Hepatocyte (in vitro differentiated cells): Measurements from ENCODE around the gene ATP1B4. TPM values are rescaled to one million over a fixed set of nuclear protein-coding genes. Genes with fewer than 3 reads are reported as not detected.

Experiments used
- DNase-seq: peaks from one replicate; pipeline ENCODE4 v3.0.0-alpha.2; 2016; ENCODE audit warnings: low spot score
- H2AFZ ChIP-seq: fragments of 200-600 bp; sonication (generic); 2 replicates; pipeline ENCODE4 v1.6.0; 2016; ENCODE audit warnings: antibody characterized with exemption, mild to moderate bottlenecking
- H3K27ac ChIP-seq: fragments of 200-600 bp; sonication (generic); 2 replicates; pipeline ENCODE4 v1.5.1; 2016; ENCODE audit warnings: mild to moderate bottlenecking
- H3K27me3 ChIP-seq: fragments of 200-600 bp; sonication (generic); 2 replicates; pipeline ENCODE4 v1.6.1; 2016
- H3K36me3 ChIP-seq: fragments of 200-600 bp; sonication (generic); replicated peaks from 2 replicates; pipeline ENCODE4 v1.5.1; 2016; ENCODE audit warnings: low read depth; ENCODE audit not compliant: insufficient read depth
- H3K4me1 ChIP-seq: fragments of 200-600 bp; sonication (generic); 2 replicates; pipeline ENCODE4 v1.5.1; 2016; ENCODE audit warnings: mild to moderate bottlenecking, moderate library complexity; ENCODE audit not compliant: insufficient read depth
- H3K4me2 ChIP-seq: fragments of 200-600 bp; sonication (generic); 2 replicates; pipeline ENCODE4 v1.6.0; 2016
- H3K4me3 ChIP-seq: fragments of 200-600 bp; sonication (generic); 2 replicates; pipeline ENCODE4 v1.5.1; 2016; ENCODE audit warnings: mild to moderate bottlenecking
- H3K79me2 ChIP-seq: fragments of 200-600 bp; sonication (generic); 2 replicates; pipeline ENCODE4 v1.6.0; 2017; ENCODE audit warnings: mild to moderate bottlenecking
- H3K9me2 ChIP-seq: fragments of 200-600 bp; sonication (generic); replicated peaks from 2 replicates; pipeline ENCODE4 v1.6.0; 2017; ENCODE audit warnings: mild to moderate bottlenecking; ENCODE audit not compliant: insufficient read depth
- H3K9me3 ChIP-seq: fragments of 200-600 bp; sonication (generic); 2 replicates; pipeline ENCODE4 v1.5.1; 2016; ENCODE audit warnings: low read depth, mild to moderate bottlenecking
- H4K20me1 ChIP-seq: fragments of 200-600 bp; sonication (generic); 2 replicates; pipeline ENCODE4 v1.6.0; 2016; ENCODE audit warnings: mild to moderate bottlenecking; ENCODE audit not compliant: insufficient read depth, poor library complexity, severe bottlenecking
- CTCF ChIP-seq: fragments of 200-600 bp; sonication (generic); IDR thresholded peaks from 2 replicates; pipeline ENCODE4 v1.5.1; 2016; ENCODE audit warnings: antibody characterized with exemption, mild to moderate bottlenecking; ENCODE audit not compliant: poor library complexity
- EZH2 ChIP-seq: fragments of 200-600 bp; sonication (generic); IDR thresholded peaks from 2 replicates; pipeline ENCODE4 v1.6.1; 2016; ENCODE audit warnings: antibody characterized with exemption, mild to moderate bottlenecking, borderline replicate concordance
- EZH2phosphoT487 ChIP-seq: fragments of 200-600 bp; sonication (generic); IDR thresholded peaks from one replicate; pipeline ENCODE4 v1.6.1; 2018; ENCODE audit warnings: antibody characterized with exemption, mild to moderate bottlenecking, low read depth, moderate library complexity; ENCODE audit not compliant: unreplicated experiment, severe bottlenecking
- WGBS: methylation state at CpG from one replicate; pipeline ENCODE4 v1.1.6; 2016; ENCODE audit warnings: low lambda C conversion rate; ENCODE audit errors: missing lambda C conversion rate; 5-methylcytosine and 5-hydroxymethylcytosine counted together
- polyA plus RNA-seq: library from polyadenylated mRNA; unstranded; fragments of >200 nt; fragmentation: Nextera tagmentation; extraction: Ambion mirVana; gene quantifications from 2 replicates; pipeline ENCODE4 v1.2.1, GENCODE V29; 2016
- total RNA-seq: library from RNA; depleted of rRNA; stranded (reverse); fragments of >200 nt; gene quantifications from 2 replicates; pipeline ENCODE4 v1.2.3, GENCODE V29; 2014

The ATP1B4 gene
- total and polyA plus RNA-seq, 2 experiments from 2014 or later, result not detected

- Histone ChIP-seq H3K4me1 (no peaks in the 10 kb centered on the region), H3K4me3 (no peak overlapping the region), H3K4me2 (no peak overlapping the region), H3K27me3 (no peaks in the 10 kb centered on the region), H3K79me2 (no peaks in the 10 kb centered on the region), H4K20me1 (no peaks in the 10 kb centered on the region), H2AFZ (no peak overlapping the region), H3K36me3 (no peaks in the 10 kb centered on the region), H3K9me3 (no peaks in the 10 kb centered on the region), H3K9me2 (no peaks in the 10 kb centered on the region), H3K27ac (no peak overlapping the region)
- no peak for TF ChIP-seq EZH2
- TF ChIP-seq EZH2phosphoT487, result no peak
- TF ChIP-seq CTCF, result no peak
- DNase-seq, result no peak
Observed at GRCh38 chrX:120401301-120401700, 39.4 kb downstream of the ATP1B4 start.

- TF ChIP-seq EZH2phosphoT487 (no peak), CTCF (no peak), EZH2 (no peak)
Observed at GRCh38 chrX:120402369-120402768, 40.5 kb downstream of the ATP1B4 start.

GRCh38 chrX:120406638-120407037 is 44.7 kb downstream of the ATP1B4 start:
- no peak for DNase-seq
- Histone ChIP-seq H3K9me3 (no peaks in the 10 kb centered on the region), H3K4me2 (no peak overlapping the region), H4K20me1 (no peaks in the 10 kb centered on the region), H3K9me2 (no peaks in the 10 kb centered on the region), H3K36me3 (no peaks in the 10 kb centered on the region), H3K4me3 (no peak overlapping the region), H2AFZ (no peak overlapping the region), H3K27ac (no peak overlapping the region), H3K79me2 (no peaks in the 10 kb centered on the region), H3K4me1 (no peaks in the 10 kb centered on the region), H3K27me3 (no peaks in the 10 kb centered on the region)
- WGBS, result 81% methylated on average over 5 of the region's 5 CpGs
- TF ChIP-seq EZH2, result no peak
- TF ChIP-seq CTCF, result no peak
- TF ChIP-seq EZH2phosphoT487, result no peak

More at GRCh38 chrX:120402369-120402768, 40.5 kb downstream of the ATP1B4 start:
- Histone ChIP-seq H3K27ac (no peak overlapping the region), H3K9me3 (no peaks in the 10 kb centered on the region), H3K9me2 (no peaks in the 10 kb centered on the region), H3K4me1 (no peaks in the 10 kb centered on the region), H3K4me2 (no peak overlapping the region), H4K20me1 (no peaks in the 10 kb centered on the region), H3K4me3 (no peak overlapping the region), H3K27me3 (no peaks in the 10 kb centered on the region), H3K79me2 (no peaks in the 10 kb centered on the region), H3K36me3 (no peaks in the 10 kb centered on the region), H2AFZ (no peak overlapping the region)
- DNase-seq, result no peak
- 75% methylated on average over 2 of the region's 2 CpGs for WGBS

- Histone ChIP-seq H3K36me3 (no peaks in the 10 kb centered on the region), H3K4me2 (no peak overlapping the region), H3K4me3 (no peak overlapping the region), H3K79me2 (no peaks in the 10 kb centered on the region), H3K27ac (no peak overlapping the region), H3K4me1 (no peaks in the 10 kb centered on the region), H3K9me3 (no peaks in the 10 kb centered on the region), H4K20me1 (no peaks in the 10 kb centered on the region), H3K27me3 (no peaks in the 10 kb centered on the region), H2AFZ (no peak overlapping the region), H3K9me2 (no peaks in the 10 kb centered on the region)
- DNase-seq, result no peak
- WGBS, result 82% methylated on average over 1 of the region's 1 CpG
- TF ChIP-seq CTCF (no peak), EZH2 (no peak), EZH2phosphoT487 (no peak)
Observed at GRCh38 chrX:120408168-120408567, 46.3 kb downstream of the ATP1B4 start.
